T follicular helper cell (primary cell): ENCODE measurements around the gene BMPR1A.

Source experiments
- DNase-seq: peaks from one replicate; pipeline ENCODE4 v3.0.0-alpha.2; 2020; ENCODE audit warnings: low read depth

BMPR1A gene

GRCh38 chr10:86803156-86803555 lies 46.7 kb downstream of the BMPR1A start:
- DNase-seq = no peak

- DNase-seq = no peak
Observed at GRCh38 chr10:86804805-86805204, 48.4 kb downstream of the BMPR1A start.

- no peak for DNase-seq
Observed at GRCh38 chr10:86813101-86813500, 56.7 kb downstream of the BMPR1A start.

GRCh38 chr10:86813982-86814381 lies 57.6 kb downstream of the BMPR1A start:
- DNase-seq = no peak

- DNase-seq = no peak
Observed at GRCh38 chr10:86815035-86815617, 58.7 kb downstream of the BMPR1A start.

GRCh38 chr10:86815640-86816039 lies 59.2 kb downstream of the BMPR1A start:
- no peak for DNase-seq

GRCh38 chr10:86817246-86817645 lies 60.8 kb downstream of the BMPR1A start:
- no peak for DNase-seq

- no peak for DNase-seq
Observed at GRCh38 chr10:86819567-86819966, 63.1 kb downstream of the BMPR1A start.

- no peak for DNase-seq
Observed at GRCh38 chr10:86820509-86820908, 64.1 kb downstream of the BMPR1A start.

- no peak for DNase-seq
Observed at GRCh38 chr10:86821388-86821999, 65.1 kb downstream of the BMPR1A start.

GRCh38 chr10:86823565-86823964 lies 67.1 kb downstream of the BMPR1A start:
- no peak for DNase-seq

- no peak for DNase-seq
Observed at GRCh38 chr10:86824151-86824550, 67.7 kb downstream of the BMPR1A start.

- DNase-seq = no peak
Observed at GRCh38 chr10:86825366-86825765, 68.9 kb downstream of the BMPR1A start.

- no peak for DNase-seq
Observed at GRCh38 chr10:86827639-86828038, 71.2 kb downstream of the BMPR1A start.

- DNase-seq = no peak
Observed at GRCh38 chr10:86828145-86828544, 71.7 kb downstream of the BMPR1A start.

- no peak for DNase-seq
Observed at GRCh38 chr10:86829472-86829871, 73.1 kb downstream of the BMPR1A start.

GRCh38 chr10:86830043-86830591 lies 73.7 kb downstream of the BMPR1A start:
- DNase-seq = no peak

- DNase-seq = no peak
Observed at GRCh38 chr10:86833969-86834368, 77.5 kb downstream of the BMPR1A start.

- no peak for DNase-seq
Observed at GRCh38 chr10:86836044-86836443, 79.6 kb downstream of the BMPR1A start.

GRCh38 chr10:86837663-86838062 lies 81.2 kb downstream of the BMPR1A start:
- no peak for DNase-seq

GRCh38 chr10:86840498-86840897 lies 84.1 kb downstream of the BMPR1A start:
- DNase-seq = no peak

GRCh38 chr10:86846088-86846487 lies 89.7 kb downstream of the BMPR1A start:
- DNase-seq = no peak

GRCh38 chr10:86848747-86849146 lies 92.3 kb downstream of the BMPR1A start:
- no peak for DNase-seq
